Tibial artery (tissue), 4 donors: Measurements from ENCODE around the gene RBM20.

Experiments
- DNase-seq, 2 donors: peaks; one replicate each; pipeline ENCODE4 v3.0.0-alpha.2; 2019
- H3K27ac ChIP-seq, 2 donors: fragments of 200-600 bp; sonication (generic) in 1 of 2; 1 replicate in 1 of 2; 2 replicates in 1 of 2; pipeline ENCODE4 v1.5.1; 2018 to 2019; ENCODE audit warnings: mild to moderate bottlenecking in 1 of 2
- H3K27me3 ChIP-seq, 2 donors: fragments of 200-600 bp; sonication (generic) in 1 of 2; one replicate each; pipeline versions ENCODE4 v1.5.1 to v1.6.0; 2016 to 2019
- H3K36me3 ChIP-seq, 3 donors: fragments of 200-600 bp; sonication (generic) in 2 of 3; one replicate each; pipeline ENCODE4 v1.5.1; 2016 to 2019; ENCODE audit warnings: mild to moderate bottlenecking in 2 of 3
- H3K4me1 ChIP-seq, 4 donors: fragments of 200-600 bp; sonication (generic) in 2 of 4; 1 replicate in 3 of 4; 2 replicates in 1 of 4; pipeline ENCODE4 v1.5.1; 2016 to 2019
- H3K4me3 ChIP-seq, 2 donors: fragments of 200-600 bp; sonication (generic) in 1 of 2; 1 replicate in 1 of 2; 2 replicates in 1 of 2; pipeline ENCODE4 v1.5.1; 2018 to 2019; ENCODE audit warnings: mild to moderate bottlenecking in 2 of 2
- H3K9me3 ChIP-seq, 3 donors: fragments of 200-600 bp; sonication (generic) in 1 of 3; one replicate each; pipeline ENCODE4 v1.5.1; 2016 to 2019
- intact Hi-C: fragments of 100-400 bp; cut with DNase I; formaldehyde crosslinking; loops from one replicate; pipeline ENCODE4 v1.15.0; 2023; ENCODE audit warnings: low total_unique reads
- TF ChIP-seq, protein P1 (sequence below), 2 experiments: fragments of 200-600 bp in 1 of 2; fragments of 450-650 bp in 1 of 2; IDR thresholded peaks; one replicate each; pipeline ENCODE4 v1.5.1; 2017 to 2019; ENCODE audit warnings: antibody characterized with exemption in 2 of 2, mild to moderate bottlenecking in 1 of 2, moderate library complexity in 1 of 2

The RBM20 gene

DNA sequence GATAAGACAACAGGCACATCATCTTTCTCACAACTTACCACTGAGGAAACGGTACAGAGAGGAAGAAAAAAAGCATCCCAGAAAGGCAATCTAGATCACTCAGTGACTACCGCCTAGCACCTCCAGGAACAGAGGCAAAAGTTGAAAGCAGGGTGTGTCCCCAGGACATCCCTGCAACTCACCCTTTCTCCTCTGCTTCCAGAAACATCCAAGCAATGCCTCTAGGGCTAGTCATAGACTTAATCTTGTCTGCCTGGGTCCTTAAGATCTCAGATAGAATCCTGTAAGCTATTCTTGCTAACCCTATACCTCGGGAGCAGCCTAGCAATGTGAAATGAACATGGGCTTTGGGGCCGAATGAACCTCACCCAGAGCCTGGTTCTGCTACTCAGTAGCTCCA, 208.8 kb downstream of the RBM20 start:
- Histone ChIP-seq H3K4me3 (no peak overlapping the region), H3K27ac (no peak overlapping the region), H3K36me3 (no peaks in the 10 kb centered on the region), H3K9me3 (no peaks in the 10 kb centered on the region), H3K27me3 (no peaks in the 10 kb centered on the region), H3K4me1 (peaks cover 0 to 21% (median 0%) of the 10 kb centered on the region in 4 donors)
- DNase-seq: no peak
- intact Hi-C loops: no loop called here
- TF ChIP-seq, protein P1, sequence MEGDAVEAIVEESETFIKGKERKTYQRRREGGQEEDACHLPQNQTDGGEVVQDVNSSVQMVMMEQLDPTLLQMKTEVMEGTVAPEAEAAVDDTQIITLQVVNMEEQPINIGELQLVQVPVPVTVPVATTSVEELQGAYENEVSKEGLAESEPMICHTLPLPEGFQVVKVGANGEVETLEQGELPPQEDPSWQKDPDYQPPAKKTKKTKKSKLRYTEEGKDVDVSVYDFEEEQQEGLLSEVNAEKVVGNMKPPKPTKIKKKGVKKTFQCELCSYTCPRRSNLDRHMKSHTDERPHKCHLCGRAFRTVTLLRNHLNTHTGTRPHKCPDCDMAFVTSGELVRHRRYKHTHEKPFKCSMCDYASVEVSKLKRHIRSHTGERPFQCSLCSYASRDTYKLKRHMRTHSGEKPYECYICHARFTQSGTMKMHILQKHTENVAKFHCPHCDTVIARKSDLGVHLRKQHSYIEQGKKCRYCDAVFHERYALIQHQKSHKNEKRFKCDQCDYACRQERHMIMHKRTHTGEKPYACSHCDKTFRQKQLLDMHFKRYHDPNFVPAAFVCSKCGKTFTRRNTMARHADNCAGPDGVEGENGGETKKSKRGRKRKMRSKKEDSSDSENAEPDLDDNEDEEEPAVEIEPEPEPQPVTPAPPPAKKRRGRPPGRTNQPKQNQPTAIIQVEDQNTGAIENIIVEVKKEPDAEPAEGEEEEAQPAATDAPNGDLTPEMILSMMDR (IDR thresholded peaks at IDR 0.05): no peak

- DNase-seq: no peak
- no peaks in the 10 kb centered on the region for H3K27me3 ChIP-seq
- H3K4me3 ChIP-seq: no peak overlapping the region
- no peaks in the 10 kb centered on the region for H3K9me3 ChIP-seq
- TF ChIP-seq, protein P1 (IDR thresholded peaks at IDR 0.05): no peak
- no peak overlapping the region for H3K27ac ChIP-seq
- no peaks in the 10 kb centered on the region for H3K36me3 ChIP-seq
- peaks cover 0 to 28% (median 0%) of the 10 kb centered on the region in 4 donors for H3K4me1 ChIP-seq
- intact Hi-C loops: no loop called here
These were observed 209.9 kb downstream of the RBM20 start for GRCh38 chr10:110853921-110854605.

- no peak overlapping the region for H3K4me3 ChIP-seq
- no peak overlapping the region for H3K27ac ChIP-seq
- intact Hi-C loops: no loop called here
- TF ChIP-seq, protein P1 (IDR thresholded peaks at IDR 0.05): no peak
- no peaks in the 10 kb centered on the region for H3K27me3 ChIP-seq
- no peaks in the 10 kb centered on the region for H3K36me3 ChIP-seq
- peaks cover 0 to 36% (median 5%) of the 10 kb centered on the region in 4 donors for H3K4me1 ChIP-seq
- H3K9me3 ChIP-seq: no peaks in the 10 kb centered on the region
- DNase-seq: no peak
These were observed 213.4 kb downstream of the RBM20 start for GRCh38 chr10:110857265-110858171.

GRCh38 chr10:110858297-110858934, 214.3 kb downstream of the RBM20 start:
- Histone ChIP-seq H3K27me3 (no peaks in the 10 kb centered on the region), H3K9me3 (no peaks in the 10 kb centered on the region), H3K36me3 (no peaks in the 10 kb centered on the region), H3K27ac (no peak overlapping the region), H3K4me3 (no peak overlapping the region), H3K4me1 (peaks cover 0 to 29% (median 5%) of the 10 kb centered on the region in 4 donors)
- TF ChIP-seq, protein P1 (IDR thresholded peaks at IDR 0.05): no peak
- intact Hi-C loops: no loop called here
- DNase-seq: no peak

DNA sequence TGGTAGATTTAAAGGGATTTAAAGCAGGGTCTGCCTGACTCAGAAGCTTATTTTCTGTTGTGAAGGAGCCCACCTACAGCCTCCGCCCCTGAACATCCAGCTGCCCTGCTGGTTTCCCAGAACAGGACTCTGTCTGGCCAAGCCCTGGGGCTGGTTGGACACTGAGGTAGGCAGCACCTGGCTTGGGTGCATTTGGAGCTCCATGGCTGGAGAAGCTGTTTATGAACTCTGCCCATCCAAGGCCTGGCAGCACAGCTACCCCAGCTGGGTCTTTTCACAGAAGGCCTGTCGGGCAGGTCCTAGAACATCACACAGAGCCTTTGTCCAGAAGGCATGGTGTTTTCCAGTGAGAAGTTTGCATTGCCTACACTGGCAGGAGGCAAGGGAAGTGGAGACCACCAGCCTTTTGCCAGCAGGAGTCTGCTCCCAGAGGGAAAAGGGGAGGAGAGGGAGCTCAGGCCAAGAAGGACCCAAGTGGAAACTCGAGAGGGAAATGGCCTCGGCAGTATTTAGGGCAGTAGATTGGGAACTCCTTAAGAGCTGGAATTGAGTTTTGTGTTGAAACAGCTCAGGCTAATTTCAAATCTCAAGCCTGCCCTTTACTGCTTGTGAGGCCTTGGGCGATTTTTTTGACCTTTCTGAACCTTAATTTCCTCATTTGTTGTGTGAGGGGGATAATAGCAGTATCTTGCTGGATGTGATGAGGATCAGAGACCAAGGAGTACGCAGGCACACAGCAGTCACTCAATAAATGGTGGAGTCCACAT, 215.3 kb downstream of the RBM20 start:
- peak in 1 of 2 donors; percentile 62 for DNase-seq
- intact Hi-C loops: no loop called here
- peaks cover 0 to 29% (median 8%) of the 10 kb centered on the region in 4 donors for H3K4me1 ChIP-seq

More for the DNA sequence above, 215.3 kb downstream of the RBM20 start:
- TF ChIP-seq, protein P1 (IDR thresholded peaks at IDR 0.05): no peak
- Histone ChIP-seq H3K4me3 (no peak overlapping the region), H3K27ac (peak overlapping the region in 1 of 2 donors; percentile 44), H3K9me3 (no peaks in the 10 kb centered on the region), H3K36me3 (no peaks in the 10 kb centered on the region), H3K27me3 (no peaks in the 10 kb centered on the region)
